ENCODE data around the gene KCTD17.
A peak's percentile ranks its signal among the peaks of the same experiment; 100 is the strongest.

- TF ChIP-seq, protein P1, sequence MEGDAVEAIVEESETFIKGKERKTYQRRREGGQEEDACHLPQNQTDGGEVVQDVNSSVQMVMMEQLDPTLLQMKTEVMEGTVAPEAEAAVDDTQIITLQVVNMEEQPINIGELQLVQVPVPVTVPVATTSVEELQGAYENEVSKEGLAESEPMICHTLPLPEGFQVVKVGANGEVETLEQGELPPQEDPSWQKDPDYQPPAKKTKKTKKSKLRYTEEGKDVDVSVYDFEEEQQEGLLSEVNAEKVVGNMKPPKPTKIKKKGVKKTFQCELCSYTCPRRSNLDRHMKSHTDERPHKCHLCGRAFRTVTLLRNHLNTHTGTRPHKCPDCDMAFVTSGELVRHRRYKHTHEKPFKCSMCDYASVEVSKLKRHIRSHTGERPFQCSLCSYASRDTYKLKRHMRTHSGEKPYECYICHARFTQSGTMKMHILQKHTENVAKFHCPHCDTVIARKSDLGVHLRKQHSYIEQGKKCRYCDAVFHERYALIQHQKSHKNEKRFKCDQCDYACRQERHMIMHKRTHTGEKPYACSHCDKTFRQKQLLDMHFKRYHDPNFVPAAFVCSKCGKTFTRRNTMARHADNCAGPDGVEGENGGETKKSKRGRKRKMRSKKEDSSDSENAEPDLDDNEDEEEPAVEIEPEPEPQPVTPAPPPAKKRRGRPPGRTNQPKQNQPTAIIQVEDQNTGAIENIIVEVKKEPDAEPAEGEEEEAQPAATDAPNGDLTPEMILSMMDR (IDR thresholded peaks at IDR 0.05) = peak; percentile 46
- TF ChIP-seq POLR2A (IDR thresholded peaks at IDR 0.05; ENCODE audit: low read length) = no peak
- TF ChIP-seq FOSL2 (IDR thresholded peaks at IDR 0.05) = no peak
- TF ChIP-seq FOSL2 (CRISPR knock-in tag; IDR thresholded peaks at IDR 0.05) = no peak
- no peak for TF ChIP-seq MAFK (IDR thresholded peaks at IDR 0.05; ENCODE audit: partially characterized antibody)
- no peak for TF ChIP-seq RFX5 (IDR thresholded peaks at IDR 0.05)
- no peak for TF ChIP-seq REST (IDR thresholded peaks at IDR 0.05)
- TF ChIP-seq JUNB (IDR thresholded peaks at IDR 0.05) = no peak
- TF ChIP-seq RCOR1 (IDR thresholded peaks at IDR 0.05; ENCODE audit: low read depth, low read length) = no peak
- no peak for TF ChIP-seq ESRRA (IDR thresholded peaks at IDR 0.05; ENCODE audit: borderline replicate concordance, low read length)
- no peak for TF ChIP-seq FOXS1 (CRISPR knock-in tag; IDR thresholded peaks at IDR 0.05)
- TF ChIP-seq CEBPB (IDR thresholded peaks at IDR 0.05) = no peak
- no peak for TF ChIP-seq MAX (IDR thresholded peaks at IDR 0.05)
- no peak for TF ChIP-seq MYC (IDR thresholded peaks at IDR 0.05; ENCODE audit: borderline replicate concordance, low read length)
Observed at GRCh38 chr22:37045958-37046357, 5.6 kb upstream of the KCTD17 start.

Measured in A549 (cell line).